PC-3 (cell line): Measurements from ENCODE around the gene KRT31. TPM values are rescaled to one million over a fixed set of nuclear protein-coding genes. Genes with fewer than 3 reads are reported as not detected.
"Not testable (repeated sequence)": the region's sequence is repeated elsewhere in the genome, so short reads cannot be mapped to it uniquely, and the experiment has no call there.

ENCODE experiments used
- ATAC-seq: fragments of 200-7000 bp; cut with Tn5 transposase; 2 replicates; pipeline ENCODE4 v1.9.1; 2020; ENCODE audit warnings: mild to moderate bottlenecking, moderate library complexity
- BruUV-seq: library from RNA; stranded (reverse); fragments of 400-500 nt; replicated peaks from 2 replicates; lab custom pipeline; 2021; lab: Mats Ljungman, UMichigan
- CTCF ChIA-PET: fragments of 300-600 bp; sonication (Branson Sonifier 250); formaldehyde crosslinking; loops from one replicate; lab custom pipeline; 2022; ENCODE audit warnings: antibody characterized with exemption; lab: Charles Lee
- POLR2A ChIA-PET: fragments of 300-600 bp; sonication (Branson Sonifier 250); formaldehyde crosslinking; loops from one replicate; lab custom pipeline; 2022; ENCODE audit warnings: antibody characterized with exemption; ENCODE audit not compliant: unreplicated experiment; lab: Charles Lee
- DNase-seq: peaks from one replicate; pipeline ENCODE4 v3.0.0-alpha.2; 2015
- H2AFZ ChIP-seq: fragments of 300-600 bp; sonication (generic); 2 replicates; pipeline ENCODE4 v1.6.0; 2016; ENCODE audit warnings: antibody characterized with exemption, low read length
- H3F3A ChIP-seq: fragments of 300-600 bp; sonication (generic); one replicate; pipeline ENCODE4 v1.6.0; 2017; ENCODE audit warnings: antibody characterized with exemption, low read length, control low read depth, mild to moderate bottlenecking; ENCODE audit not compliant: unreplicated experiment
- H3K27ac ChIP-seq: fragments of 300-600 bp; sonication (generic); 2 replicates; pipeline ENCODE4 v1.5.1; 2016; ENCODE audit warnings: mild to moderate bottlenecking, low read length
- H3K27me3 ChIP-seq: fragments of 300-600 bp; sonication (generic); 2 replicates; pipeline ENCODE4 v1.6.1; 2016; ENCODE audit warnings: low read length, mixed read lengths
- H3K36me3 ChIP-seq: fragments of 300-600 bp; sonication (generic); 2 replicates; pipeline ENCODE4 v1.6.1; 2016; ENCODE audit warnings: low read depth, mixed run types, low read length, mixed read lengths
- H3K4me1 ChIP-seq: fragments of 300-600 bp; sonication (generic); 2 replicates; pipeline ENCODE4 v1.5.1; 2016; ENCODE audit warnings: low read length; ENCODE audit not compliant: insufficient read depth
- H3K4me2 ChIP-seq: fragments of 300-600 bp; sonication (generic); 2 replicates; pipeline ENCODE4 v1.6.0; 2016; ENCODE audit warnings: low read length
- H3K4me3 ChIP-seq: fragments of 300-600 bp; sonication (generic); 2 replicates; pipeline ENCODE4 v1.5.1; 2016; ENCODE audit warnings: mild to moderate bottlenecking, low read length, mixed read lengths
- H3K79me2 ChIP-seq: fragments of 300-600 bp; sonication (generic); 2 replicates; pipeline ENCODE4 v1.6.1; 2017; ENCODE audit warnings: low read length, mixed read lengths
- H3K9ac ChIP-seq: fragments of 300-600 bp; sonication (generic); 2 replicates; pipeline ENCODE4 v1.6.0; 2016; ENCODE audit warnings: mild to moderate bottlenecking, low read length
- H3K9me2 ChIP-seq: fragments of 300-600 bp; sonication (generic); replicated peaks from 2 replicates; pipeline ENCODE4 v1.6.1; 2016; ENCODE audit warnings: mixed run types, low read length, mixed read lengths
- H3K9me3 ChIP-seq: fragments of 300-600 bp; sonication (generic); 2 replicates; pipeline ENCODE4 v1.6.1; 2016; ENCODE audit warnings: low read length, mixed read lengths
- H4K20me1 ChIP-seq: fragments of 300-600 bp; sonication (generic); 2 replicates; pipeline ENCODE4 v1.6.1; 2016; ENCODE audit warnings: low read length, mixed read lengths
- CTCF ChIP-seq: fragments of 300-600 bp; sonication (generic); conservative IDR thresholded peaks from 2 replicates; pipeline ENCODE4 v1.5.1; 2017; ENCODE audit warnings: antibody characterized with exemption, low read depth, mild to moderate bottlenecking, low read length
- EZH2 ChIP-seq: fragments of 300-600 bp; sonication (generic); IDR thresholded peaks from one replicate; pipeline ENCODE4 v1.6.1; 2017; ENCODE audit warnings: antibody characterized with exemption, mild to moderate bottlenecking, low read length; ENCODE audit not compliant: unreplicated experiment
- EZH2phosphoT487 ChIP-seq: fragments of 300-600 bp; sonication (generic); IDR thresholded peaks from 2 replicates; pipeline ENCODE4 v1.6.1; 2018; ENCODE audit warnings: mild to moderate bottlenecking, antibody characterized with exemption, low read length, borderline replicate concordance
- intact Hi-C: fragments of 100-400 bp; cut with micrococcal nuclease; formaldehyde crosslinking; loops from 2 replicates; pipeline ENCODE4 v1.9.0; 2023
- total RNA-seq: library from RNA; depleted of rRNA; stranded (reverse); fragments of >200 nt; gene quantifications from 2 replicates; pipeline ENCODE4 v1.2.3, GENCODE V29; 2014

Gene KRT31
- total RNA-seq, 1 experiment from 2014 or later: not detected

GRCh38 chr17:41434415-41434814 lies 37.0 kb upstream of the KRT31 start:
- Histone ChIP-seq H3K9me2 (no peaks in the 10 kb centered on the region), H3K4me1 (no peaks in the 10 kb centered on the region), H3K36me3 (no peaks in the 10 kb centered on the region), H3K79me2 (no peaks in the 10 kb centered on the region), H3K9me3 (no peaks in the 10 kb centered on the region), H3K27ac (no peak overlapping the region), H3K4me3 (no peak overlapping the region), H3K9ac (no peak overlapping the region), H4K20me1 (no peaks in the 10 kb centered on the region), H2AFZ (no peak overlapping the region), H3K27me3 (no peaks in the 10 kb centered on the region), H3F3A (no peaks in the 10 kb centered on the region), H3K4me2 (no peak overlapping the region)
- TF ChIP-seq EZH2phosphoT487 (no peak), CTCF (no peak), EZH2 (no peak)
- BruUV-seq: no TSS peak
- ChIA-PET POLR2A (no interaction called here), CTCF (no interaction called here)
- intact Hi-C loops: no loop called here
- ATAC-seq (no peak), DNase-seq (no peak)

GRCh38 chr17:41434005-41434404 lies 36.6 kb upstream of the KRT31 start:
- H3K27me3 ChIP-seq: no peaks in the 10 kb centered on the region
- H3K4me2 ChIP-seq: no peak overlapping the region
- no peaks in the 10 kb centered on the region for H4K20me1 ChIP-seq
- ChIA-PET CTCF (no interaction called here), POLR2A (no interaction called here)
- no peak overlapping the region for H3K9ac ChIP-seq
- intact Hi-C loops: no loop called here
- DNase-seq (no peak), ATAC-seq (no peak)
- H3K27ac ChIP-seq: no peak overlapping the region
- no peaks in the 10 kb centered on the region for H3K9me2 ChIP-seq
- no peaks in the 10 kb centered on the region for H3K9me3 ChIP-seq
- no peak overlapping the region for H3K4me3 ChIP-seq
- no peaks in the 10 kb centered on the region for H3K79me2 ChIP-seq
- no peak for TF ChIP-seq EZH2phosphoT487
- TF ChIP-seq EZH2: no peak
- TF ChIP-seq CTCF: no peak
- H3F3A ChIP-seq: no peaks in the 10 kb centered on the region
- no TSS peak for BruUV-seq
- no peaks in the 10 kb centered on the region for H3K4me1 ChIP-seq
- no peak overlapping the region for H2AFZ ChIP-seq
- no peaks in the 10 kb centered on the region for H3K36me3 ChIP-seq

GRCh38 chr17:41433586-41433985 lies 36.2 kb upstream of the KRT31 start:
- Histone ChIP-seq H3K9ac (no peak overlapping the region), H3K9me2 (no peaks in the 10 kb centered on the region), H3K9me3 (no peaks in the 10 kb centered on the region), H3F3A (no peaks in the 10 kb centered on the region), H3K4me1 (0 out of 2 replicates have a peak, but pooled peaks cover 2% of the 10 kb centered on the region), H3K4me3 (no peak overlapping the region), H3K4me2 (no peak overlapping the region), H3K79me2 (no peaks in the 10 kb centered on the region), H2AFZ (no peak overlapping the region), H3K27me3 (no peaks in the 10 kb centered on the region), H3K36me3 (no peaks in the 10 kb centered on the region), H3K27ac (no peak overlapping the region), H4K20me1 (no peaks in the 10 kb centered on the region)
- TF ChIP-seq EZH2phosphoT487: no peak
- no peak for TF ChIP-seq EZH2
- TF ChIP-seq CTCF: no peak
- CTCF ChIA-PET: no interaction called here
- intact Hi-C loops: no loop called here
- BruUV-seq: no TSS peak
- POLR2A ChIA-PET: no interaction called here
- ATAC-seq (no peak), DNase-seq (no peak)

- H3F3A ChIP-seq, H3K9me2 ChIP-seq, H3K4me2 ChIP-seq, ATAC-seq, BruUV-seq, H3K9ac ChIP-seq, DNase-seq, H4K20me1 ChIP-seq, H3K79me2 ChIP-seq, H3K27me3 ChIP-seq, intact Hi-C loops, H3K4me3 ChIP-seq, H3K9me3 ChIP-seq, POLR2A ChIA-PET, H3K27ac ChIP-seq, H2AFZ ChIP-seq, H3K36me3 ChIP-seq, H3K4me1 ChIP-seq: not testable (repeated sequence)
- CTCF ChIA-PET: interaction anchor here (0.7 kb wide), 1 partner anchor 114 kb away, joined by 8 read pairs; no protein-coding TSS in a partner anchor
These were observed 33.0 kb upstream of the KRT31 start for GRCh38 chr17:41430376-41430775.
